HG02938 (cell line): ENCODE results near the gene PLCB4.
"Not testable (repeated sequence)": the region's sequence is repeated elsewhere in the genome, so short reads cannot be mapped to it uniquely, and the experiment has no call there.

Source experiments
- ATAC-seq: cut with Tn5 transposase; IDR thresholded peaks from one replicate; pipeline ENCODE4 v1.9.1; 2021; ENCODE audit warnings: mild to moderate bottlenecking, moderate library complexity; ENCODE audit not compliant: unreplicated experiment

PLCB4 gene

GRCh38 chr20:9140162-9140760 is 71.4 kb downstream of the PLCB4 start:
- no peak for ATAC-seq

- no peak for ATAC-seq
Observed at GRCh38 chr20:9141070-9141469, 72.2 kb downstream of the PLCB4 start.

GRCh38 chr20:9141921-9142320 is 73.0 kb downstream of the PLCB4 start:
- no peak for ATAC-seq

- no peak for ATAC-seq
Observed at GRCh38 chr20:9142809-9143208, 73.9 kb downstream of the PLCB4 start.

- no peak for ATAC-seq
Observed at GRCh38 chr20:9143926-9144325, 75.0 kb downstream of the PLCB4 start.

- ATAC-seq = no peak
Observed at GRCh38 chr20:9144643-9145042, 75.8 kb downstream of the PLCB4 start.

GRCh38 chr20:9145142-9145541 is 76.3 kb downstream of the PLCB4 start:
- no peak for ATAC-seq

GRCh38 chr20:9146649-9147048 is 77.8 kb downstream of the PLCB4 start:
- no peak for ATAC-seq

GRCh38 chr20:9147547-9148024 is 78.7 kb downstream of the PLCB4 start:
- no peak for ATAC-seq

- ATAC-seq = no peak
Observed at GRCh38 chr20:9148291-9148690, 79.4 kb downstream of the PLCB4 start.

- ATAC-seq = no peak
Observed at GRCh38 chr20:9149087-9149486, 80.2 kb downstream of the PLCB4 start.

GRCh38 chr20:9149796-9150195 is 80.9 kb downstream of the PLCB4 start:
- no peak for ATAC-seq

- no peak for ATAC-seq
Observed at GRCh38 chr20:9150679-9151078, 81.8 kb downstream of the PLCB4 start.

GRCh38 chr20:9152139-9152538 is 83.3 kb downstream of the PLCB4 start:
- not testable (repeated sequence) for ATAC-seq

GRCh38 chr20:9154464-9155024 is 85.7 kb downstream of the PLCB4 start:
- ATAC-seq = no peak

GRCh38 chr20:9156529-9157280 is 87.8 kb downstream of the PLCB4 start:
- no peak for ATAC-seq

GRCh38 chr20:9160331-9160730 is 91.4 kb downstream of the PLCB4 start:
- ATAC-seq = no peak

- ATAC-seq = no peak
Observed at GRCh38 chr20:9160757-9161156, 91.9 kb downstream of the PLCB4 start.

GRCh38 chr20:9161311-9161710 is 92.4 kb downstream of the PLCB4 start:
- no peak for ATAC-seq

GRCh38 chr20:9163251-9163650 is 94.4 kb downstream of the PLCB4 start:
- ATAC-seq = no peak

GRCh38 chr20:9163995-9164394 is 95.1 kb downstream of the PLCB4 start:
- ATAC-seq = no peak

- no peak for ATAC-seq
Observed at GRCh38 chr20:9165261-9165660, 96.4 kb downstream of the PLCB4 start.
